CD4-positive, alpha-beta T cell treated with Interleukin-6 at 100 ng/mL for 8 hours (primary cell): Measurements from ENCODE around the gene DCDC1.

ENCODE experiments used
- DNase-seq: peaks from one replicate; pipeline ENCODE4 v3.0.0-alpha.2; 2020; ENCODE audit warnings: mixed read lengths, low spot score

Gene DCDC1

DNA sequence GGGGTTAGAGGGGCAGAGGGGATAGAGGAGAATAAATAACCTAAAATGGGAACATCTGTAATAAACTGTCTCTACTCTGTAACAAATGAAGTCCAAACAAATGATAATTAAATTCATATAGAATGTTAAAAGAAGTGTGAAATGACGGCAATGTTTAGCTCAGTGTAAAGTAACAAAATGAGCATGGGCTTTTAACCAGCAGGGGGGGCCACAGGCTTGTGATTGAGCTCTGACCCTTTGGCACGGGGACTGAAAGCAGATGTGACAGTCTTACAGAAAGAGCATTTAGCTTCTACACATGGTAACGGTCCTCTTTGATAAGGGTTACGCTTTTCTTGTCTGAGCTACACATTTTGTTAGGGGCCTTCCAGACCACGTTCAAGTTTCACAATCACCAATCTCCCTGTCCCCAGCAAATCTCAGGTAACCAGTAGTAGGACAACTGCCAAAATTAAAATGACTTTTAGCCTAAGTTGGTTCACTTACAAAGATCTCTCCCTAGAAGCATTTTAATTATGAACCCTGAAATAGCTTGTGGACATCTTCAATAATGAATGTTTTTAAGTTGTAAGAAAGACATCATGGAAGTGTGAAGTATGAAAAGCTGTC, 262.5 kb downstream of the DCDC1 start:
- peak; percentile 19 for DNase-seq

DNA sequence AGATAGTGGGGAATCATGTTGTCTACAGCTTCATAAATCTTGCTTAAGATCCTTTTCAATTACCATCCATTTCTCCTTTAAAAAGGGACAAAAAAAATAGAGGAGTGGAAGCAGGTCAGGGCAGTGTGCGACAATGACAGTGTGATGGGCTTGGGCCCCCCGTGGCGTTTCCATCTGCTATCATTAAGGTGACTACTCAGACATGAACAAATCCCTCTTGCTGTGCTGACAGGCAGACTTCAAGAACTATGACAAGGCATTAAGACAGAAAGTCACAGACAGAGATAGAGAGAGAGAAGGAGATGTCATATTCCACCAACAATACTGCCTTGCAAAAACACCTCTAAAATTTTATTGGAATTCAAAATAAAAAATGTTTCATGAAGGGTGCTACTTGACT, 263.2 kb downstream of the DCDC1 start:
- no peak for DNase-seq

DNA sequence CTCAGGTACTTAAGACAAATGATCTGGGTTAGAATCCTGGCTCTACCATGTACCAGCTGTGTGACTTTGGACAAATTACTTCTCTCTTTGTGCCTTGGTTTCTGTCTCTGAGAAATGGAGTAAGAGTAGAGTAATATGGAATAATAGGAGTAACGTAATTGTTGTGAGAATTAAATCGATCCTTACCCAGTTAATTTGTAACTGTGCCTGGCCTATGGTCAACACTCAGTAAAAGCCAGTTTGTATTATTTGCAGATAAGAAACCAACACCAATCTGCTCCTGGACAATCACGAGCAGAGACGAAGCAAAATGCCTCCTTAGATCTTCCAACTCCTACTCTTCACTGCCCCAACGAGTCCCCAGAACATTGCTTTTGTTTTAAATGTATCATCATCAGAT, 266.7 kb downstream of the DCDC1 start:
- DNase-seq, result no peak

DNA sequence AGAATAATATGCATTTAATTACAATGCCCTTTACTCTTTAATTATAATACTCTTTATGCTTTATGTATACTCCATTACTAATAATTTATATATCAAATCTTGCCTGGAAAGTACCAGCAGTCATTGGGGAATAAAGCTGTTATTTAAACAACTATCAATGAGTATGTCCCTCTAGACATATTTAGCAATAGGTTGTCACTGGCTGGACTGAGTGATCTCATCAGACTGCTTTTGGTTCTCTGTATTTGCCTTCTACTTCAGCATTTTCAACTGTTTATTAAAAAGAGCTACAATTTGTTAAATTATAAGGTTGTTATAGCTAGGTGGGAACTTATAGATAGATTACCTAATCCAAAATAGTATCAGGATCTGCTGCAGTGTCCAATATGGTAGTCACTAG, 267.2 kb downstream of the DCDC1 start:
- DNase-seq, result no peak

DNA sequence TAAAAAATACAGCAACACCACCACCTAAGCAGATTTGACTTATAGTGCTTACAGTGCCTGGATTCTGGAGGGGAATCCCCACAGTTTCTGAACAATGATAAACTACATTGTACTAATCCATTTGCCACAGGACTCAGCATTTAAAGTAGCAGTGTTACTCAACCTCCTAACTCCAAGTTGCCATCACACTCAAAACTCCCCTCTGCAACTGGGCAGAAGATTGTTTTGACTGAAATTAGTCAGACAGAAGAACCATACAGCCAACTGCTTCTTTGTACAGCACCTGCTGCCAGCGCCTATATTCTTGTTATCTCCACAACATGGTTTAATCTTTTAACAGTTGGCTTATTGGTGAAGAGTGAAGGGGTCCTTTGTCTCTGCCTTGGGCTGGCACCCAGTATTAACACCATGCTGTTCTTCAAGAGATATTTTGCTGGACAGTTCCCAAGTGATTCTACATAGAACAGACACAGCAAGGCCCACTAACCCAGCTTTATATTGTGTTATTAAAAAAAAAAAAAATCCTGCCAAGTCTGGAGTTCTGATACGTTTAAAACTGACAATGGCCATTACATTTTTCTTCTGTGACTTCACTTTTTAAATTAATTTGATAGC, 273.2 kb downstream of the DCDC1 start:
- no peak for DNase-seq

DNA sequence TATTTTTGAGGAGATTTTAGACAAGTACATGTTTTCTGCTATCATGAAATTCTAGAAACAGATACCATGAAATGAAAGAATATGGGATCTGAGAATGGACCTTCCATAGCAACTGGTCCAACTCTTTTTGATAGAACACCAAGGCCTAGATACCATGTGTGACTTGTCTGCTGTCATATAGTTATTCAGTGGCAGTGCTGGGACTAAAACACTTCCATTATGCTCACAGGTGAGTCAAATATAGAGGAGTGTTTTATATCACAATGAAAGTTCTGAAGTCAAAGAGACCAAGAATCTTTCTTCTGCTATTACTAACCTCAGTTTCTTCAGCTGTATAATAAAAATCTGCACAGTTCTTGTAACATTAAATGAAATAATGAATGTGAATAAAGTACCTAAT, 276.9 kb downstream of the DCDC1 start:
- DNase-seq, result no peak

DNA sequence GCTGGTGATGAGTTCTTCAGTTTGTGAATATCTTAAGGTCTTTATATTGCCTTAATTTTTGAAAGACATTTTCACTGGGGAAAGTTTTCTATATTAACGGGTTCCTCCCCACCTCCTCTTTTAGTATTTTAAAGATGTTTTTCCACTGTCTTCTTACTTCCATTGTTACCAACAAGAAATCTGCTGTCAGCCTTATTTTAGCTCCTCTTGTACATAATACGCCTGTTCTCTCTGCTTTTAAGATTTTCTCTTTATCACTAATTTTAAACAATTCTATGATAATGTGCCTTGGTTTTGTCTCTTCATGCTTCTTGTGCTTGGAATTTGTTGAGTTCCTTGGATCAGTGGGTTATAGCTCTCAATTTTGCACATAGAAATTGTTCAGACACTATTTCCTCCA, 280.4 kb downstream of the DCDC1 start:
- no peak for DNase-seq

DNA sequence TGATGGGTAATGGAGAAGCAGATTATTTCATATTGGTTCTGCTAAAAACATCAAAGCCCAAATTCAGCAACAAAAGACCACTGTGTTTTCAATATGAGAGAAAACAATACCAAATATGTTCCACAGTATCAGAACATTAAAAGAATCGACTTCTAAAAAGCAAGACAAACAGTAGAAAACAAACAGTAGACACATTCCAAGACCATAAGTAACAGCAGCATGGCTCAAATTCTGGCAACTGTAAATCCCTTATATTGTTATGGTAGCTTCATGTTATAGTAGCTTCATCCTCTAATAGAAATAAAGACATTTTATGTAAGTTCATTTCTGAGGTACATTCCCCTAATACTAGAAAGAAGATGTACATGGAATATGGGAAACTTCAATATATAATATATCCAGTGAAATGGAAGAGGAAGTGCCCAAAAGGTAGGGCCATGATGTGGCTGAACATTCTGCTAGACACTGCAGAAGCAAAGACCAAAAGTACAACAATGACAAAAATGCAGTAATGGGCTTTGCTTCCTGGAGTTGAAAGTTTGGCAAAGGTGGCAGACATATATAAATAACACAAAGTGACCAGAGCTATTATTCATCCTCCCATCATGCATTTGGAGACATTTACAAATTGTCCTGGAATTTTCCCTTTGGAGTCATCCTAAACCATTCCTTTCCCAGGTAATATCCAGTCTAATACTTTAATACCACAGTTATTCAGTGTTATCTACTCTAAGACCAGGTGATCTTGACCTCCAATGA, 299.9 kb downstream of the DCDC1 start:
- no peak for DNase-seq

DNA sequence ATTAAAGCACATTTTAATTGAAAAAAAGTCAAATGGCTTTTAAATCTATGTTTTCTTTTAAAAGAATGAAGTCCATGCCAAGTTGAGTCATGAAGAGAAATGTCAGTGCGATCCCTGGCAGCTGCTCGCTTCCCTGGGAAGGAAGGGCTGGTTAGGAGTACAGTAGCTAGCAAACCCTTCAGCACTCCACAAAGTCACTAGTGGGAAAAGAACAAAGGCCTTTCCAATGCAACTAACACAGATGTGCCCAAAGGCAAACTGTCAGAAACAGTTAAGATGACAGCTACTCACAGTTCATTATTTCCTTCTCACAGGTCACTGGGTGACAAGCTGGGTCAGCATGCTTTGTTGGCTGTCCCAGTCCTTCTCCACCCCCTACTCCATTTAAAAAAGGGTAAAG, 308.7 kb downstream of the DCDC1 start:
- no peak for DNase-seq

DNA sequence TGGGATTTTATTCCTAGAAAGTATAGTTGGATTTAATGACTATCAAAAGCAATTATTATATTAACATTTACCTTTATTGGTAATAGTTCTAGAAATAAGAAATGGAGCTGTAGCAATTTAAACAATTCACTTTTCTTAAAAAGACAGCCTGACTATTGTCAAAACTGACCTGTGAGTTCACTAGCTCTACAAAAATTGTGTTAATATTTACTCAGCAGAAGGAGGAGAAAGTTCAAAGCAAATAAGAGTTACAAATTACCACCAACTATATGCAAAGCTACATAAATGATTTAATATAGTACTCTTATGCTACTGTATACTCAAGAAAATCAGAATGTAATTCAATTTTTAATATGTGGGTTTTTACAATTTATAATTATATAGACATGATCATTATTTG, 310.0 kb downstream of the DCDC1 start:
- DNase-seq, result no peak

DNA sequence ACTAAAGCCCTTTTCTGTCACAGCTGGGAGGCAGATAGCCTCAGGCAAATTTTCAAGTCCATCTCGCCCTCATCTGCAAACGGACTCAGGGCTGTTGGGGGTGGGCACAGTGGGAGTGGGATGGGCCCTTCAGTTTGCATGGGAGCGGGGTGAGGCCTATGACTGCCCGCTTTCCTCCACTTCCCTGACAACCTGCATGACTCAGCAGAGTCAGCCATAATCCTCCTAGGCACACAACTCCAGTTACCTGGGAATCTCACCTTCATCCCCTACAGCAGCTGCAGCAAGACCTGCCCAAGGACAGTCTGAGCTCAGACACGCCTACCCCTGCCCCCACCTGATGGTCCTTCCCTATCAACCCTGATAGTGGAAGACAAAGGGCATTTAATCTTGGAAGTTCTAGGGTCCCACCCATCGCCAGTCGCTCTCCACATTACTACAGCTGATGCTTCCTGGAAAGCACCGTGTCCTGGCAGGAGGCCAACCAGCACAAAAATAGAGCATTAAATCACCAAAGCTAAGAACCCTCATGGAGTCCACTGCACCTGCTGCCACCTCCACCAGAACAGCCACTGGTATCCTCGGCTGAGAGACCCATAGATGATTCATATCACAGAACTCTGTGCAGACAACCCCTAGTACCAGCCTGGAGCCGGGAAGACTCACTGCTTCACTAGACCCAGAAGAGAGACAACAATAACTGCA, 319.3 kb downstream of the DCDC1 start:
- DNase-seq, result no peak

DNA sequence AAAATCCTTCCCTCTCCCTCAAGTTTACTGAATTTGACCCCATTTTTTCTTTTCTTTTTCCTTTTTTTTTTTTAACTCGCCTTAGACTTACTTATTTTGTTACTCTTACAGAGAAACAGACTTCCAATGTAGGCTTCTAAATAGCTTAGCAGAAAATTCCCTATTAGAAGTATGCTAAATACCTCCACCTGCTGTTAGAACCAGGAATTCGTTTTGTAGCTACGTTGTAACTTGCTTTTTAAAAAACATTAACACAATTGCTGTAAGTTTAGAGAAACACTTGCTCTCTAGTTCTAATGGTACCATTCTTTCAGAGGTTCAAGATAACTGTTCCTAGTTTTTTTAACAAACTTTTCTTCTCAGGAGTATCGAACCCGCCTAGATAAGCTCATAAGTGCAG, 324.2 kb downstream of the DCDC1 start:
- DNase-seq, result no peak

DNA sequence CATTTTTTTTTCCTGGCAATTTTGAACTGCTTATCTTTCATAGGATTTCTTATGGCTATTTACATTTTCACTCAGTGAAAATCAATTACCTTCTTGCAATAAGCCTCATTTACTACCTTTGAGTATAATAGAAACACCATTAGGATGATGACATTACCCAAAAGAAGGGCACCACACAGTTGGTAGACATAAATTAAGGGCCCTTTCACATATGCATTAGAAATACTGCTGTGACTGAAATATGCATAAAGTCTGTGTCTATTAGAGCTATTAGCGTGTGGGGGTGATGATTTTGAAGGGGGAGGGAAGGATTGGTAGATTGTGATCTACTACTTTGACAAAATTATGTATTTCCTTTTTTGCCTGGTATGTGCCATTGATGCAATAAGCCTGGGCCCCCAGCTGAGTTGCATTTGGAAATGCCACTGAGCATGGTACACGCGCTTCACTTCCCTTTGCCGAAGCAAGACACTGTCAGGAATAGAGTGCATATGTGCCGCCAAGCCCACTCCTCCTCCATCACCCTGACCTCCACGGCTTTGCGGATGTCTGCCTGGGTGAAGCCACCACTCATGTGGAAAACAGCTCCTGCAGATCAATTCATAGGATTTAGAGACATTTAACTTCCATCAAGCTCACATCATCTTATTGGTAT, 339.3 kb downstream of the DCDC1 start:
- no peak for DNase-seq

DNA sequence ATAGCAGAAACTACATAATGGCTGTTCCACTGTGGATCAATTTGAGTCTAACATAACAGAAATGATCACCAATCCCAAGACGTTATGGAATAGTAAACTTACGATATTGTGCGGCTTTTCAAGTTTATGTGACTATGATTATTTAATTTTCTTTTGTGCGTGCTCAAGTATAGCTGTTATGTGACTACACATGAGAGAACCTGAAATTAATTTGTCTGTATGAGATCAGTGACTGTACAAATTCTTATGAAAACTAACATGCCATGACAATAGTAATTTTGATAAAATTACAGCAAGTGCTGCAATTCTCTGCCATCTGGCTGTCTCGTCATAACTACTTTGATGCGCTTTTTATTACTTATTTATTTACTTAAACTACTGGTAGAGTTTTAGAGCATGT, 343.2 kb downstream of the DCDC1 start:
- no peak for DNase-seq

DNA sequence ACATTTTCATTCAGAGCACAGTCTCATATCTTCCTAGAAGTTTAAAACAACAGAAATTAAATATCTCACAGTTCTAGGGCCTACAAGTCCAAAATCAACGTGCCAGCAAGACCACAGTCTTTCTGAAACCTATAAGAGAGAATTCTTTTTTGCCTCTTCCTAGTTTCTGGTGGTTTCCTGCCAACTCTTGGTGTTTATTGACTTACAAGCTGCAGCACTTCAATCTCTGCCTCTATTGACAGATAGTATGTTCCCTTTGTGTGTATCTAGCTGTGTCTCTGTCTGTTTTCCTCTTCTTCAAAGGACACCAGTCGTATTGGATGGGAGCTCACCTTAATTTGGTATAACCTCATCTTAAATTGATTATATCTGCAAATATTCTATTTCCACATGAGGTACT, 347.5 kb downstream of the DCDC1 start:
- DNase-seq, result no peak

DNA sequence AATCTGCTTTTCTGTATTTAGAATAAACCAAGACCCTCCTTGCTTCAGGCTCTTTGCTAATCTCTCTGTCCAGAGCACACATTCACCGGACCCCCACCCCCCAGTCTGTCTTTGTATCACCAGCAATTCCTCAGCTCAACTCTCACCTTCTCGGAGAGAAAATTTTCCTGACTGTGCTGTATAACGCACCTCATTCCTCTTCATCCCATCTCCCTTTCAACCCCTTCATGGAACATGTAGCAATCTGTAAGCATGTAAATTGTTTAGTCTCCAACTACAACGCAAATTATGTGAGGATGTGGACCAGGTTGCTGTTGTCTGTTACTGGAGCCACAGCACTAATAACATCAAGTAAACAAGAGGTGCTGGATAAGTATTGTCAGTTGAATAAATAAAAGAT, 349.8 kb downstream of the DCDC1 start:
- DNase-seq, result no peak

DNA sequence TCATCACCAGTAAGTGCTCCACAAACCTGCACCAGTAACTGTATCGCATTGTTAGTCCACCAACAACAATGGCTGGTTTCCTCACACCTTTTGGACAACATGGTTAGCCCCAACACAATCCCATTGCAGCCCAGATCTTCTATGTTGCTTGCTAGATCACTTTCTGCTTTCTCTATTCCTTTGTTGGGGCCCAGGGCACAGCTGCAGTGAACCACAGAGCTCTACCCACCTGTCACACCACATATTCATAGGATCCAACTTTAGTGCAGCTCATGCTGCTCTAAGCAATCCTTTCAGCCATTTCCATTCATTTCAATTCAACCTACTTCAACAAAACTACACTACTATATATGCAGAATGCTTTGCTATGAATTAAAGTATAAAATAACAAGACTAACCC, 364.3 kb downstream of the DCDC1 start:
- DNase-seq, result no peak

DNA sequence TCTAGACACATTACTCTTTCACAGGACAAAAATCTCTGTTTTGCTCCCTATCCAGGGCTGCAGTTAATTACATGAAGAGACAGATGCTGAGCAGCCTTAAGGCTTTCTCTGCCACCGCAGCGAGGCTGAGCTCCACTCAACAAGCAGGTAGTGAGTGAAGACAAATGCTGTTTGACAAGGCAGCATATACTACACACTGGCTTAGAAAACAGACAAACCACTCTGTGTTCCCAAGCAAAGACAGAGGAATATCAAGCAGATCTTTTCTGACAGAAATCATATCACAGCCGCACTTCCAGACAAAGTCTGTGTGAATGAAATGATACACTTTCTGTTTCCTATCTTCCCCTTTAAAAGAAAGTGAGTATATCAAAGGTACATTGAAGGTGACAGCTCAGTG, 368.1 kb downstream of the DCDC1 start:
- no peak for DNase-seq

DNA sequence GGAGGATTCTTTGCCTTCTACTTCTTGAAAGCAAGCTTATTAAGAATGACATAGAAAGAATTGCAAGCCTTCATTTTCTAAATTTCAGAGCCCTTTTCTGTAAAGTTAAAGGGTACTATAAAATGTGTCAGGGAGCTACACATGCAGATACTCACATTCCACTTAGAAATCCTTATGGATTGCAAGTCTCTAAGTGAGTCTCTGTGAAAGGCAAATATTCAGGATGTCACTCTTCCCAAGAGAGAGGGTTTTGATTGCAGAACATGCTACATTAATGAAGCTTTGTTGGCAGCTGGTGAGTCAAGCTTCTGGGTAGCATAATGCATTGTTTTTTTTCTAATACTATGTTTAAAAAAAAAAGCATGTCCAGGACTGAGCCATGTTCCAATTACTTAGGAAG, 369.2 kb downstream of the DCDC1 start:
- DNase-seq, result no peak

DNA sequence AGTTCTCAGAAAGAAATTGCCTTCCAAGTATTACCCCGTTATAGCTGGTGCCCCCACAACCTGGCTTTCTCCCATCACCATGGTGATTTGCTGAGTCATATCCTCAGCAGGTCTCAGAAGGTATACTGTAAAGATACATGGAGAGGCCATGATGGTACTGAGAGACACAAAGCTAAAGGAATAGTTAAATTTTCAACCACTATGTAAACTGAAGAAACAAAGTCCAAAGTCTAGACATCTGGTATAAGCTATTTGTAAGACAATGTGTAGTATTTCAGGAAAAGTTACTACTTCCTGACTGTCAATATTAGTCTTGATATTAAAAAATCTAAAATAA, 377.1 kb downstream of the DCDC1 start:
- DNase-seq, result no peak

DNA sequence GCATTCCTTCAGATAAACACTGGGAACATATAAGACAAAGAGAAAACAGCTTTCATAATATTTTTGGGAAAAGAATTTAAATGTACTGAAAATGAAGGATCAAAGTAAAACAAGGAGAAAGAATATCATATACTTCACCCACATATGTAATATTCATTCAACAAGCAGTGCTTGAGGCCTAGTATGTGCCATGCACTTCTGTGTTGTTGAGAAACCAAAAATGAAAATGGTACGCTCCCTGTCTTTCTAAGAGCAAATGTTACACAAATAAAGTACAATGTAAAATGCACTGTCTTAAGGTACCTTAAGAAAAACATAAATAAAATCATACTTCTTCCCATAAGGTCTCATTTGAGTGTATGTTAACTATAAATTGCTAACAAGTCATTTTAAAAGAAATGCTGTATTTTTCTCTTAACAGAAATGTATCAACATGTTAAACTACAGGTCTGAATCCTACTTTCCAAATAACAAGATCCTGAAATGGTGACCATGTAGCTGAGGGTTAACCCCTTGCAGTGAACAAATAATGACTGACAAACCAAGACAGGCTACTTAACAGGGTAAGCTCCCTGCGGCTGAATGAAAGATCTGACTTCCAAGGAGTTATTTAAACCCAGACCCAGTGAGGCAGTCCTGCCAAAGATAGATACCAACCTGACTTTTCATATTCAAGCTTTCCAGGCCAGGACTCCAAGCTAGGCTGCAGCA, 377.6 kb downstream of the DCDC1 start:
- no peak for DNase-seq

DNA sequence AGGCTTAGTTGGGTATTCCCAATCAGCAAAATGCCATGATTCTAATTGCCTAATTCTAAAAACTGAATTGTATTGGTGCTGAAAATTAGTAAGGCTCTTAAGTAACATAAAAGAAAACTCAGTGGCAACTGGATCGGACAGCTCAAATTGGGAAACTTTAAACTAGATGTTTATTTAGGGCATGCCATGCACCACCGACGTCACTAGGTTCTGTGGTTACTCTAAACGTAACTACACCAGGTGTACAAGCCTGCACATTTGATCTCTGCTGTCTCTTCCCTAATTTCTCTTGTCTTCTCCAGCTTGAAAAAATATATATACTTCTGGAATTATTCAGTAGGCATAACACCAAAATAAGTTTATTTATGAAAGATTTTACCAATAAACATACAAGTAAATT, 378.2 kb downstream of the DCDC1 start:
- no peak for DNase-seq
